SK-N-SH (cell line): ENCODE data around the gene LRRC17.

Experiments used
- NFIC ChIP-seq: IDR thresholded peaks from 2 replicates; pipeline ENCODE4 v1.4.0; 2012; ENCODE audit warnings: borderline replicate concordance
- RAD21 ChIP-seq: IDR thresholded peaks from 2 replicates; pipeline ENCODE4 v1.6.1; 2012; ENCODE audit warnings: mild to moderate bottlenecking, low read length
- RFX5 ChIP-seq: IDR thresholded peaks from 2 replicates; pipeline ENCODE4 v1.6.1; 2012; ENCODE audit warnings: mild to moderate bottlenecking, improper control_type of control experiment, low read length
- SMC3 ChIP-seq: IDR thresholded peaks from 2 replicates; pipeline ENCODE4 v1.6.1; 2012; ENCODE audit warnings: low read depth, low read length, improper control_type of control experiment
- YY1 ChIP-seq: IDR thresholded peaks from 2 replicates; pipeline ENCODE4 v1.4.0; 2012; ENCODE audit warnings: low read depth, mild to moderate bottlenecking
- TF ChIP-seq, protein P1 (sequence below): fragments of 200-600 bp; sonication (generic); IDR thresholded peaks from 2 replicates; pipeline ENCODE4 v1.6.1; 2017; ENCODE audit warnings: antibody characterized with exemption, mild to moderate bottlenecking, moderate library complexity

DNA sequence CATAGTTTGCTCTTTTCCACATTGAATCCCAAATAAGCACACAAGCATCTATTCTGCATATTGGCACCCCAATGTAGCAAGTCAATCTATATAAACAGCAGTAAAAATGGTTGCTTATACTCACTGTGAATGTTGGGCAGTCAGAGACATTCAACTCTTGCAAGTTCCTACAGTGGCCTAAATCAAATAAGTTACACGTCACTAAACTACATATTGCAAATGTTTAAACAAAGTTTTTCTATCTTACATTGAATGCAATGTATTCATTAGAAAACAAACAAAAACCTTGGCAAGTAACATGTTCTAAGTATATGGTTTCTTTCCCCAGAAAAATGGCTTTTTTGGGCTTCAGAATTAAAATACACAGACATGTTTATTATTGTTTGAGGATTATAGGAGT lies 19.0 kb downstream of the LRRC17 start:
- TF ChIP-seq RFX5 = no peak
- no peak for TF ChIP-seq YY1
- TF ChIP-seq, protein P1, sequence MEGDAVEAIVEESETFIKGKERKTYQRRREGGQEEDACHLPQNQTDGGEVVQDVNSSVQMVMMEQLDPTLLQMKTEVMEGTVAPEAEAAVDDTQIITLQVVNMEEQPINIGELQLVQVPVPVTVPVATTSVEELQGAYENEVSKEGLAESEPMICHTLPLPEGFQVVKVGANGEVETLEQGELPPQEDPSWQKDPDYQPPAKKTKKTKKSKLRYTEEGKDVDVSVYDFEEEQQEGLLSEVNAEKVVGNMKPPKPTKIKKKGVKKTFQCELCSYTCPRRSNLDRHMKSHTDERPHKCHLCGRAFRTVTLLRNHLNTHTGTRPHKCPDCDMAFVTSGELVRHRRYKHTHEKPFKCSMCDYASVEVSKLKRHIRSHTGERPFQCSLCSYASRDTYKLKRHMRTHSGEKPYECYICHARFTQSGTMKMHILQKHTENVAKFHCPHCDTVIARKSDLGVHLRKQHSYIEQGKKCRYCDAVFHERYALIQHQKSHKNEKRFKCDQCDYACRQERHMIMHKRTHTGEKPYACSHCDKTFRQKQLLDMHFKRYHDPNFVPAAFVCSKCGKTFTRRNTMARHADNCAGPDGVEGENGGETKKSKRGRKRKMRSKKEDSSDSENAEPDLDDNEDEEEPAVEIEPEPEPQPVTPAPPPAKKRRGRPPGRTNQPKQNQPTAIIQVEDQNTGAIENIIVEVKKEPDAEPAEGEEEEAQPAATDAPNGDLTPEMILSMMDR = no peak
- TF ChIP-seq RAD21 = no peak
- no peak for TF ChIP-seq NFIC
- no peak for TF ChIP-seq SMC3
